Fibroblast of skin of left biceps (primary cell): Measurements from ENCODE around the gene ETV1.
"Not testable (repeated sequence)": the region's sequence is repeated elsewhere in the genome, so short reads cannot be mapped to it uniquely, and the experiment has no call there.

Source experiments
- DNase-seq, 2 experiments: peaks; one replicate each; pipeline ENCODE4 v3.0.0-alpha.2; 2013; ENCODE audit warnings: low read depth in 2 of 2

The ETV1 gene

DNA sequence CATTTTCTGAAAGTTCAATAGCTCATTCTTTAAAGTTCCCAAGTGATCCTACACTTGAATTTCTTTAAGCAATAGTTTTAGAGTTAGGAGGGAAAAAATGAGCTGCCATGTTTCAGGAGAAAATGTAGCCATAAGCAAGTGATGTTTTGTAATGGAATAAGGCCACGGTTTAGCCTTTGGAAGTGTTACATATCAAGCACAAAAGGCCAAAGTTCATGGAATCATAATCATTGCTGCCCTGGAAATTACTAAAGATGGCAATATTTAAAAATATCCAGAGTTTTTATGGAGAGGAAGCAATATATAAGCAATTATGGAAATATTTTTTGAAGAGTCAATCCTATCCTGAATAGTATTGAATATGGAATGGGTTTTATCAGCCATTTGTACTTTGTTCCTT is 68.4 kb downstream of the ETV1 start:
- DNase-seq, result no peak

DNA sequence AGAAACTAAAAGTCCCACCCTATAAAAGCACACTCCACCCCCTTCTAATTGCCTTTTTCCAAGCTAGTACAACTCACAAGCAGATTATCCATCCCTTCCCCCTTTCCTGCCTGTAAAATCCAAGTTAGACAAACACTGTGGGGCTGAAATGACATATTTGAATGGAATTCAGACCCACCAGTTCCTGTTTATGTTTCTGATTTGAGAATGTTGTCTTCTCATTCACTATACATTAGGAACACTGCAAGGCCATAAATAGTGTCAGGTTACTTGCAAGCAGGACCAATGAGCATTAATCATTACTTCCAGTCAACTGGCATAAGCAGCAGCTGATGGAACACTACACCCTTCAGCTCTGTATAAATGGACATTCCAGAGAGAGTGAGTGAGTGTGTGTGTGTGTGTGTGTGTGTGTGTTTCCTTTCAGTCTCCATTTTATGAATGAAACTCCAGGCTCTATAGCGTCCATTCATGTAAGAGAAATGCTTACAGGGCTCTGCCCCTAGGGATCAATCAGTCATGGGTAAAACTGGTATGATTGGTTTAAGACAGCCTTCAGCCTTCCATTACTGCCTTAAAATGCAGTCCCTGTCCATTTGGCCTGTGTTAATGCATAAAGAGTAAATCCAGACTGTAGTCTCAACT is 69.3 kb downstream of the ETV1 start:
- peak; percentile 100 for DNase-seq

- DNase-seq, result not testable (repeated sequence)
Measured at GRCh38 chr7:13918333-13918732, 71.1 kb downstream of the ETV1 start.

DNA sequence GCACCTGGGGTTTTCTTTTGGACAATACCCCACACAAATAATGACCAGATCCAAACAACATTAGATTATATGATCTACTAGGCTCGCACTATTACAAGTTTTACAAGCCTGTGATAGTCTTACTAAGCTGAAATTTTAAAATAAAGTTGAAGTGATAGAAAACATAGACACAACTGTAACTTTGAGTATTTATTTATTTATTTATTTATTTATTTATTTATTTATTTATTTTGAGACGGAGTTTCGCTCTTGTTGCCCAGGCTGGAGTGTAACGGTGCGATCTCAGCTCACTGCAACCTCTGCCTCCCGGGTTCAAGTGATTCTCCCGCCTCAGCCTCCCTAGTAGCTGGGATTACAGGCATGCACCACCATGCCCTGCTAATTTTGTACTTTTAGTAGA is 72.4 kb downstream of the ETV1 start:
- DNase-seq, result not testable (repeated sequence)

- DNase-seq, result no peak
Measured at GRCh38 chr7:13915891-13916290, 73.6 kb downstream of the ETV1 start.

DNA sequence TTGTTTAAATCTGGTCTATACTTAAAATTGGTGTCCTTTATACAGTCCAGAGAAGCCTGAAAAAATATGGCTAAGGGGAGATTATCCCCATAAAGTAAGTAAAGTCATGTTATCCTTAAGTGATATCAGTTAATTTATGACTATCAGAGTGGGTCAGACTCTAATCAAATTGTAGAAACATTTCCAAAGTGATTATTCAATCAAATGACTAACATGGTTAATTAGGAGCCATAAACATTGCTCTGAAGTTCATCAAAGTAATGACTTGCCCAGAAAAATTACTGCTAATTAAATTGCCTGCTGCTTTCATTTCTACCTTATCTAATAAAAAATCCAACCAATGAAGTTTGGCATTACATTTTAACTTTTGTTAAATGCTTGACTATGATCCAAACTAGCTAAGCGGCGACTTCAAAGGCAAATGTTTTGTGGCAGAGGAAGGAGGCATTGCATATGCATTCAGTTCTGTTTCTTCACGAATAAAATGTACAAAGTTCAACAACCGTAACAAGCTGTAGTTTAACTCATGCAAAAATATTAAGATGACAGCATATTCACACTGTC is 76.7 kb downstream of the ETV1 start:
- no peak for DNase-seq

DNA sequence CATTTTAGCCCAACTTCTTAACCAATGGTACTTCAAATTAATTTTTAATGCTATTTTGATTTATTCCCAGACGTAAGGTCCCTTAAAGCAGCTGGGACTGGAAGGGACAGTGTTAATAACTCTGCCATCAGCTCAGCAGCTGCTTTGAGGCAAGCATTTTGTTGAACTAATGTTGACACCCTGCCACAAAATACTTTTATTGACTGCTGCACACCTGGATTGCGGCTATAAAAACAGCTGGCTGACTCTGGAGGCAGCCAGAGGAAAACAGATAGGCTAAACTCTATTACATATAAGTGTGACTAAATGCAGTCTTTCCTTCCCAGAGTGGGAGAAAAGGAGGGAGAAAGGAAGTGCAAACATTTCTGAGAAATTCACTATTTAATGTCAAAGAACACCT is 77.6 kb downstream of the ETV1 start:
- DNase-seq, result no peak

DNA sequence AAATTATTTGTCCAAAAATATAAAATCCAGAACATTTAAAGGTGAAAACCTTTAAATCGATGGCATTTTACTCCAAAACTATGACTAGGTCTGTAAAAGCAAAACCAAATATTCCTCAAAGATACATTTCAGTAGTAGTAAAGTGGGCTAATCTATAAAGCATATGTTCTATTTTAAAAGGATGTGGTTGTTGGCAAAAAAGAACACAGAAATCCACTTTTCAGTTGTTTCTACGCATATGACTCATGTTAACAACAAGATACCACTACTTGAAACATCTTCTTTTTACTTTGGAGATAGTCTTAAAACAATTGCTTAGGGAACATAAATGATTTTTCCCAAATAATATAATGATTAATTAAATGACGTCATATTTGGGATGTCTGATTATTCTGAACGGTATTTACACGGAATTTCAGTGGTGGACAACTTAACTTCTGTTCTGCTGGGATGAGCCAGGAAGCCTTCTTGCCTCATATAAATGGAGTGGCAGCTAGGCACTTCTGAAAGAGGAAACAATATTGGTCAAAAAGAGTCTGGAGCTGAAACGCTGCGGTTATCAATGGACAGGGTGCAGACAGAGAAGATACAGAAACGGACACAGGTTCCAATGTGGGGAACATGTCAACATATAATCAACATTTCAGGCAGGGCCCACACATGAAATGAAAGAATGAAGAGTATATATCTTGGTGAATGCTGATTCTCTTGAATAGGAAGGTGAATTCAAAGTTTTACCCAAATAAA is 78.5 kb downstream of the ETV1 start:
- DNase-seq, result no peak

GRCh38 chr7:13908667-13909397 is 80.6 kb downstream of the ETV1 start:
- DNase-seq, result no peak

DNA sequence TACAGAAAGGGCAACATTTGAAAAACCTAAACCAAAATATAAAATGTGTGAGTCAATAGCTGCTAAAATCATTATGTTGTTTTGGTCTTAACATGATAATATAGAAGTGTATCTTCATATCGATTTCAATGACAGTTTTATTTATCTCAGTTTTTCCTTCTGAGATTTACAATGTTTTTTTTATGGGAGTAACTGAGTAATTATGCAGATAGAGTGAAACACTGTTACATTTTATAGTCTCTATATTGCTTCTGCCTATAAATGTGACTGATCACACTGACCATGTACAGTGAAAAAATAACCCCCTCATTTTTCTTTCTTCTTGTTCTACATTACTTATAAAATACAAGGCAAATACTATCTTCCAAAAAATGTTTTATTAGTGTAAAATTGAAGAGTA is 81.6 kb downstream of the ETV1 start:
- no peak for DNase-seq

GRCh38 chr7:13904689-13905088 is 84.8 kb downstream of the ETV1 start:
- DNase-seq, result peak; percentile 92 to 94

- DNase-seq, result peak; percentile 50 to 60
Measured at GRCh38 chr7:13904007-13904406, 85.5 kb downstream of the ETV1 start.

DNA sequence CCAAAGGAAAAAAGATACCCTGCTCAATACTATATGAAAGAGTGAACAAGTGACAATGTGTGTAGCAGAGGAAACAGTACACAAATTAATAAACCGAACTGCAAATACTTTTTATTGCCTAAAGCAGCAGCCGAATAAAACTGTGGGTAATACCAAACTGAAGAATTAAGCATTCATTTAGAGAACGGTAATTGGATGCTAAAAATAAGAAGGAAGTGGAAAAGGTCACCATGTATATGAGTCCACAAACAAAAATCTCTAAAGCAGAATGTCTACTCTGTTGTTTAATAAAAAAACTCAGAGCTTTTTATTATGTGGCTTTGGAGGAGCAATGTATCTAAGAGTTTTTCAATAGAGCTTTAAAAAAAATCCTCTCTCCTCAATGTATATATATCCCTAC is 87.9 kb downstream of the ETV1 start:
- no peak for DNase-seq

GRCh38 chr7:13898957-13899670 is 90.4 kb downstream of the ETV1 start:
- no peak for DNase-seq

DNA sequence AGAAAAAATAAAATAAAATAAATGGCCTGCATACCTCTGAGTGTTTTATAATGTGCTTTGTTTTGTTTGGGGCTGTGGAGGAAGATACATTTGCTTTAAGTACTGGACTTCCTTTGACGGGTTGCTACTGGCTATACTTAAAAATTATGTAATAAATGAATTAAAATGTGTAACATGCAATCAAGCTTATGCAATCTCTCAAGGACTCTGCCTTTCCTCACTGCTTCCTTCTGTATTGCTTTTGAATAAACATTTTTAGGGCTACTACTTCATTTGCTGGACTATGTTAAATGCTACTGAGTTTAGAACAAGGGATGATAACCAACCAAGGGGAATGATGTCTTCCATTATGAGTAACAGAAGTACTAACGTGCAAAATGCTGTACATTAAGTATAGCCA is 91.6 kb downstream of the ETV1 start:
- no peak for DNase-seq

DNA sequence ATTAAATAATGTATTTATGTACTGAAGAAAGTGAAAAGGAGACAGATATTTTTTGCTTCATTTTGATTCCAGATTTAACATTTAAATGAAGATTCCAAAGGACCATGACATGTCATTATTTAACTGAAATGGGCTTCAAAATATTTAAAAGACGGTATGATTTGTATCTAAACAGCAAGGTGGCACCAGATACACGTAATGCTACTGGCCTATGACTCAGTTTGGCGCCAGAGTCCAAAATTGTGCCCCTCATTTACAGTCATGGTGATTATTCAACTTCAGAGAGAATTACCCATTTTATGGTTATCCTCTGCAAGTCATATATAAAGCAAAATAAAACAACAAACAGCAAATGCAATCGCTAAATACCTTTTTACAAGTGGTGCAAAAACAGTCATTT is 94.5 kb downstream of the ETV1 start:
- no peak for DNase-seq

DNA sequence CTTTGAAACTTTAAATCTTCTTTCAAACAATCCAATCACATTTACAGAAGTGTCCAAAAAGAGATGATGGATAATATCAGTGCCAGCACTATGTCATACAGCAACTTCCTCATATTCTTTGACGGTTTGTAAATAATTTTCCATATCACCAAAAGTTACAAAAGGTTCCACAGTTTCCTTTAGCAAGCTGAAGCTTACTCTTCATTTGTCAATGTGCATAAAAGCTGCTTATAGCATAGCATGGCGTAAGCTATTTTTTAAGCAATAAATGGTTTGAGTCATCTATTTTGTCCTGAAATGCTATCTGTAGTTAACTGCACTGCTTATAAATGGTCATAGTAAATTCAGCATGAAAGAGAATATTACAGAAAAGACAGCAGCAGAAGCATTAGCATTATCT is 95.1 kb downstream of the ETV1 start:
- DNase-seq, result no peak

DNA sequence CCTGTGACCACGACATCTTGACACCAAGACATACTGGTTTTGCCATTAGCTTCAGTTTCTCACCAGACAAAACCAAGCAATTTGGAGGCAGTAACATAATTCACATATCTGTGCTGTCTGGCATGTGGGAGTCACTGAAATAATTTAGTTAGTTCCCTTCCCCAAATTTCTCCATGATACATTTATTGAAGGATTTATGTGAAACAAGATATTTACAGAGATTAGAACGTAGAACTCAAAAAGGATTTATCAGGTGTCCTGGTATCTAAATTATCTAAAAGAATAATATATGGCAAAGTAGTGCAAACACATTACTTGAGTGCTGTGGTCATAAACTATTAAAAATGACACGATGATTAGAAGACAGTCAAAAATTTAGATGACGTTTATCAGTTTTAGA is 98.7 kb downstream of the ETV1 start:
- DNase-seq, result no peak

DNA sequence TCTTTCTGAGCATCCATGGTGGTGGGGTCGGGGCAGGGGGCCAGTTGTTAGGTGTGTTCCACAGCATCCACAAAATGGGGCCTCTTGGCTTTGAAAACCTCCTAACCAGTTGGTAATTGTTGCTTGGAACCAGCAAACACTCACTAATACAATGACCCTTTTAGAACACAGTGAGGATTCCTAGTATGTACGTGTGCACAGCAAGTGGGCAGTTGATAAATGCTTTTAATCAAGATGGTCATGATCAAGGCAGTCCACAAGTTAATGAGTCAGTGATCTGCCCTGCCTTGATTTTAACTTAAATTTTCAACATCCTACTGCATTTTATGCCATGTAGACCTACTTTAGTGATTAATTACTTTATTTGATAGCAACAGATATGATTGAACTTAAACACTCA is 103.1 kb downstream of the ETV1 start:
- DNase-seq, result no peak

DNA sequence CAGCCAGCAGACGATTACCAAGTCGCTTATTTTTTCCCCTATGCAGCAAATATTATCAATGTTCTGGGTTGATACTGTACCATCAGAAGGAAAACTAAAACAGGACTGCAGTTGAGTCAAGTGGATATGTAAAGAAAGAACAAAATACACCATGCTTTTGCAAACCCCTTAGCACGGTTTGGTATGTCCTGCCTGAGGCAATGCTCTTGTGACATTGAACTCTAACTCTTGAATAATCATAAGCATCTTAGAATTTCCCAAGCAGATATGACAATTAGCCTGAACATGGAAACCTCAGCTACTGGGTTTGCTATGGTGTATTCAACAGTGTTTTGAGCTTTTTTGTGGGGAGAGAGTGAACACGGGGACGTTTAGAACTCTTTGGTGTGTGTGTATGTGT is 107.4 kb downstream of the ETV1 start:
- no peak for DNase-seq

GRCh38 chr7:13880789-13881188 is 108.7 kb downstream of the ETV1 start:
- DNase-seq, result peak; percentile 65 to 68
